ENCODE data around the gene CAV2. TPM values are rescaled to one million over a fixed set of nuclear protein-coding genes. Genes with fewer than 3 reads are reported as not detected.

The CAV2 gene
- total RNA-seq, 4 donors from 2014 or later = 11.8 to 13.9 (median 12.6) TPM

DNA sequence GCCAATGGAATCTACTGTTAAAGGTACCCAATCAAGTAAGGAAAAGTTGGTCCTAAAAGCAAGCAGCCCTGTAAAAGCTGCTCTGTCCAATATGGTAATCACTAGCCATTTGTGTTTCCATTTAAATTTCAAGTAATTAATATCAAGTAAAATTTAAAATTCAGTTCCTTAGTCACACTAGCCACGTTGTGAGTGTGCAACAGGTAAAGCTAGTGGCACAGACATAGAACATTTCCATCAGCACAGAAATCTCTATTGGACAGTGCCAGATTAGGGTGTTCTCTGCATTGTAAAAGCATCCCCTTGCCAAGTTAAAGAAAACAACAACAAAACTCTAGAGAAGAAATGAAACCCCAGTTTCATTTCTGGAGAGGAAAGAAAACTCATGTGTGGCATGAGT lies 29.7 kb downstream of the CAV2 start:
- no peaks in the 10 kb centered on the region for H3K27me3 ChIP-seq
- peaks cover 2 to 22% (median 5%) of the 10 kb centered on the region in 4 donors for H3K4me1 ChIP-seq
- H3K36me3 ChIP-seq = no peaks in the 10 kb centered on the region
- H3K4me3 ChIP-seq = no peak overlapping the region
- TF ChIP-seq, protein P1, sequence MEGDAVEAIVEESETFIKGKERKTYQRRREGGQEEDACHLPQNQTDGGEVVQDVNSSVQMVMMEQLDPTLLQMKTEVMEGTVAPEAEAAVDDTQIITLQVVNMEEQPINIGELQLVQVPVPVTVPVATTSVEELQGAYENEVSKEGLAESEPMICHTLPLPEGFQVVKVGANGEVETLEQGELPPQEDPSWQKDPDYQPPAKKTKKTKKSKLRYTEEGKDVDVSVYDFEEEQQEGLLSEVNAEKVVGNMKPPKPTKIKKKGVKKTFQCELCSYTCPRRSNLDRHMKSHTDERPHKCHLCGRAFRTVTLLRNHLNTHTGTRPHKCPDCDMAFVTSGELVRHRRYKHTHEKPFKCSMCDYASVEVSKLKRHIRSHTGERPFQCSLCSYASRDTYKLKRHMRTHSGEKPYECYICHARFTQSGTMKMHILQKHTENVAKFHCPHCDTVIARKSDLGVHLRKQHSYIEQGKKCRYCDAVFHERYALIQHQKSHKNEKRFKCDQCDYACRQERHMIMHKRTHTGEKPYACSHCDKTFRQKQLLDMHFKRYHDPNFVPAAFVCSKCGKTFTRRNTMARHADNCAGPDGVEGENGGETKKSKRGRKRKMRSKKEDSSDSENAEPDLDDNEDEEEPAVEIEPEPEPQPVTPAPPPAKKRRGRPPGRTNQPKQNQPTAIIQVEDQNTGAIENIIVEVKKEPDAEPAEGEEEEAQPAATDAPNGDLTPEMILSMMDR (IDR thresholded peaks at IDR 0.05) = no peak
- no peak for TF ChIP-seq POLR2A (IDR thresholded peaks at IDR 0.05)
- H3K9me3 ChIP-seq = no peaks in the 10 kb centered on the region
- DNase-seq = no peak
- peak overlapping the region in 1 of 4 donors; percentile 83 for H3K27ac ChIP-seq

DNA sequence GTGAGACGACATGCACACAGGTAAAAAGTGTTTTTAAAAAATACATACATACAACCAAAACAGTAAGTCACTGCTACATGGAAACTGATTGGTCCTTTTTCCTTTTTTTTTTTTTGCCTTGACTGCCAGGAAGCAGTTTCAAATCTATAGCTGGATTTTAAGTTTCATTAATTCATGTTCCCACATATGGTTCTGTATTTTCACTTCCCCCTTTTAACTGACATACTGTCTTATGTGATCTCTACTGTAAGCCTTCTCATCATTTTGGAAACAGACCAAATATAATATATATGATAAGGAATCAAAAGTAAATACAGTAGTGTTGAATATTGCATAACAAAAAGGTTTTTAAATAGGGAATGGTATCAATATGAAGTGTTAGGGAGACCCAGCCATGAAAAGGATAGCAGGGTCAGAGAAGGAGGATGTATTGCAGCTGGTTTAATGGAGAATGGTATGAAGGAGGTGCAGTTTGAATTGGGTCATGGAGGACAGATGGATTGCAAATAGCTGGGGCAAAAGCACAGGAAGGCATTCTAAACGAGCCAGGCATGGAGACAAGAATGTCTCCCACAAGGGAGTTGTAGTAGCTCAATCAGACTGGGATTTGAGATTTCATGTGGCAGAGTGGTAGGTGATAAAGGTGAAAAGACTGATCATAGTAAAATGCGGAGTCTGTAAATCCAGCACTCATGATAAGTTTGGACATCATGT lies 30.7 kb downstream of the CAV2 start:
- no peak for TF ChIP-seq POLR2A (IDR thresholded peaks at IDR 0.05)
- TF ChIP-seq, protein P1 (IDR thresholded peaks at IDR 0.05) = no peak
- no peaks in the 10 kb centered on the region for H3K27me3 ChIP-seq
- no peak for DNase-seq
- peaks cover 0 to 14% (median 4%) of the 10 kb centered on the region in 4 donors for H3K4me1 ChIP-seq
- no peaks in the 10 kb centered on the region for H3K36me3 ChIP-seq
- H3K4me3 ChIP-seq = peak overlapping the region in 1 of 4 donors; percentile 8
- H3K27ac ChIP-seq = no peak overlapping the region
- no peaks in the 10 kb centered on the region for H3K9me3 ChIP-seq

DNA sequence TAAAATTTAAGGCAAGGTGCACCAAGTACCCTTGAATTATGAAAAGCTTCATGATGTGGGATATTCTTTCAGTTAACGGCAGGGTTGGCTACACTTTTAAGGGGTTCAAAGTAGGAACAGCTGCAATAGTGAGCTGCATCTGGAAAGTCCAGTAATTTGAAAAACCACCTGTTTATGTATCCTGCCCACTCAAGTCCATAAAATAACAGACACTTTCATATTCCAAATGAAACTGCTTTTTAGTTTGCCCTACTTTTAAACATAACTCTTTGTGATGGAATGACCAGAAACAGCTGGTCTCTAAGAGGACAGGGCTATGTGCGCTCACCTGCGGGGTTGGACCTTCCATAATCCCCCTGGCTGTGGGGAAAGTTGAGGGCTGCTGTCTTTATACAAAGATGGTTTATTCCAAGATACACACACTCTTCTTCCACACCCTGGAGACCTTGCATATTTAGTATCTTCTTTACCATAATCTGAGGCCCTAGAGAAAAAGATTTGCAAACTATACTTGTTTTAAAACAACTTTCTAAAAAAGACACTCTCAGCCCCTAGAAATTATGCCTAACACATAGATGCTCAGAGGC lies 32.7 kb downstream of the CAV2 start:
- TF ChIP-seq POLR2A (IDR thresholded peaks at IDR 0.05) = no peak
- TF ChIP-seq, protein P1 (IDR thresholded peaks at IDR 0.05) = no peak
- DNase-seq = no peak
- no peak overlapping the region for H3K27ac ChIP-seq

DNA sequence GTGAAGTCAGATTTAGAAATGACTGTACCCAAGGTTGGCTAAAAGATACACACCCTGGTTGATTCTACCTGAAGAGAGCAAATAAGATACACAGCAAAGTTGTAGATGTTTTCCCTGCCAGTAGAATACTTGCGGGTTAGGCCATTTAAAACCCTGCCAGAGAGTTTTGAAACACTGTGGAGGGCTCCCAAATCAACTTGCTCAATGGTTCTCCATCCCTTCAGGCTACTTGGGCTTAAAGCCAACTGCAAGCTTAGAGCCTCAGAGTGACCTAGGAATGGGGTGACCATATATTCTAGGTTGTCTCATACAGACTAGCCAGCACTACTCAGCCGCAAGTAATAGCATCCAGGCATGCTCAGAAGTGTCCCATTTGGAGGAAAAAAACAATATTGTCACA lies 35.3 kb downstream of the CAV2 start:
- Histone ChIP-seq H3K36me3 (no peaks in the 10 kb centered on the region), H3K27me3 (no peaks in the 10 kb centered on the region), H3K4me3 (no peak overlapping the region), H3K9me3 (no peaks in the 10 kb centered on the region), H3K27ac (no peak overlapping the region), H3K4me1 (no peaks in the 10 kb centered on the region)
- TF ChIP-seq, protein P1 (IDR thresholded peaks at IDR 0.05) = no peak
- no peak for TF ChIP-seq POLR2A (IDR thresholded peaks at IDR 0.05)
- DNase-seq = no peak

More for the DNA sequence above, 32.7 kb downstream of the CAV2 start:
- H3K4me3 ChIP-seq = no peak overlapping the region
- H3K9me3 ChIP-seq = no peaks in the 10 kb centered on the region
- H3K4me1 ChIP-seq = peaks cover 0 to 3% (median 0%) of the 10 kb centered on the region in 4 donors
- no peaks in the 10 kb centered on the region for H3K27me3 ChIP-seq
- no peaks in the 10 kb centered on the region for H3K36me3 ChIP-seq

DNA sequence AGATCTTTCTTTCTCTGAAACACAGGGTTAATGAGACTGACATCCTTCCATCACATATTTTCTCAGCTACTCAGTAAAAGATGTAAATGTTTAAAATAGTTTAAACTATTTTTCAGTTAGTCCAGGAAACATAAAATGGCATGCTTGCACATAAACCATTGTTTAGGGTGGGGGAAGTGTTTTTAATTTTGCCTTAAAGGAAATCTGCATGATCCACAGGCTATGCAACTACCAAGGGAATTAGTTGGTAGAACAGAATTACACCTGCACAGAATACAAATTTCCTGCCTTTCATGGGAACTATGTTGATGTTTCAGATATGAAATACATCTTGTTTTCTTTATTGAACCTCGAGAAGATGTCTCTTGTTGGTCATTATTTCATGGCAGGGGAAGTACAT lies 35.9 kb downstream of the CAV2 start:
- H3K27me3 ChIP-seq = no peaks in the 10 kb centered on the region
- no peak for TF ChIP-seq POLR2A (IDR thresholded peaks at IDR 0.05)
- TF ChIP-seq, protein P1 (IDR thresholded peaks at IDR 0.05) = no peak
- no peak for DNase-seq
- H3K36me3 ChIP-seq = no peaks in the 10 kb centered on the region
- H3K4me3 ChIP-seq = no peak overlapping the region
- H3K9me3 ChIP-seq = no peaks in the 10 kb centered on the region
- H3K27ac ChIP-seq = no peak overlapping the region
- no peaks in the 10 kb centered on the region for H3K4me1 ChIP-seq
